HuH-7 (cell line): ENCODE data around the gene SDS.

Experiments used
- DNase-seq: peaks from one replicate; pipeline ENCODE4 v3.0.0; 2011; ENCODE audit warnings: low spot score

Gene SDS

DNA sequence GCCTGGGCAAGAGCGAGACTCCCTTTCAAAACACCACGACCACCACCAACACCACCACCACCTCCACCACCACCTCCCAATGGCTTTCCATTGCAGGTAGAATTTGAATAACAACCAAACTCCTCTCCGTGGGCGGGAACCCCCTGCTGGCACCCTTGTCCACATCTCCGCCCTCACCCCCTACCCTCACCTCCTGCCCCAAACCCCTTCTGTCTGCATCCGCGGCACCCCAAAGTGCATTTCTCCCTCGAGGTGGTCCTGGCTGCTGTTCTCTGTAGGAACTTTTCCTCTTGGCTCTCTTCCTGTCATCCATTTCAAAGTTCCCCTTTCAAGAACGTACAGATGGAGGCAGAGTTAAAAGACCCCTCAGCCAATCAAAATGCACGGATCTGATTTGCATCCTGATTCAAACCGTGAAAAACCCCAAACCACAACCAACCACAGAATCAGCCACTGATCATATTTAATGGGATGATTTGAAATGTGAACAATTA is 22.3 kb upstream of the SDS start:
- DNase-seq: no peak

DNA sequence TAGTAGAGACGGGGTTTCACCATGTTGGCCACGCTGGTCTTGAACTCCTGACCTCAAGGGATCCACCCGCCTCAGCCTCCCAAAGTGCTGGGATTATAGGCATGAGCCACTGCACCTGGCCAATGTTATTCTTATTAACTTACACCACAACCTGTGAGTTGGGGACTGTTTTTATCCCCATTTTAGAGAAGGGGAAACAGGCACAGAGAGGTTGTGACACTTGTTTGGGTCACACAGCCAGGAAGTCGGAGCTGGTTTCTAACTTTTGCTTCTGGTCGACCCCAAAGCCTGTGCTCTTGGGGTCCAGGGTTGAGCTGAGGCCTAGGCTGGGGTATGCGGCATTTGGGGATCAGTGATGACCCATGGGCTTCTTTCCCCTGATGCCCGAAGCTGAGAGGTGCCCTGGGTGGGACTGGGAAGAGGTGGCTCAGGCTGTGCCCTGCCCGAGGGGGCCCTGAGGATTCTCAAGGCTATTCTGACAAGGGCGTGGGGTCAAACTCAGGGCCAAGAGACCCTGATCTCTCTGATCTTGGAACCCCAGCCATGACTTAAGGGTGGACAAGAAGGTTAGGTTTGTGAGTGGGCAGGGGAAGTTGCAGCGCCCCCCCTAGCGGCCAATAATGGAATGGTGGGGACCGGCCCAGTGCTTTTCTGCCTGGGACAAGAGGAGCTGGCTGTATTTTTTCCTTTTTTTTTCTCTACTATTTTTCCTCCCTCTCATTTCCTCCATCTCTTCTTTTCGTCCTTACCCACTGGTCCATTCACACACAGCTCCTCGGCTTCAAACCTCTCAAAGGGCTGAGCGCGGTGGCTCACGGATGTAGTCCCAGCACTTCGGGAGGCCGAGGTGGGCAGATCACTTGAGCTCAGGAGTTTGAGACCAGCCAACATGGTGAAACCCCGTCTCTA is 21.5 kb upstream of the SDS start:
- peak; percentile 64 for DNase-seq

DNA sequence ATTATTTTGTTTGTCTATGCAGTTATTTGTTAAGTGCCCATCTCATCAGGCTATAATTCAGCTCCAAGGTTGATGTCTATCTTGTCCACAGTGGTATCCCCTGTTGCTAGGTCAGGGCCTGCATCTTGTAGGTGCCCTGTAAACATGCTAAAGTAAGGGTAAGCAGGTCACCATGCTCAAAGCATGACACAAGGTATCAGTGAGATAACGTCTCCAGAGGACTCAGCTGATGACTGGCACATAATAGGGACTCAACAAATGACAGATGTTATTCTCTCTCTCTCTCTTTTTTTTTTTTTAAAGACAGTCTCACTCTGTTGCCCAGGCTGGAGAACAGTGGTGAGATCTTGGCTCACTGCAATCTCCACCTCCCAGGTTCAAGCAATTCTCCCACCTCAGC is 20.8 kb upstream of the SDS start:
- DNase-seq: no peak

DNA sequence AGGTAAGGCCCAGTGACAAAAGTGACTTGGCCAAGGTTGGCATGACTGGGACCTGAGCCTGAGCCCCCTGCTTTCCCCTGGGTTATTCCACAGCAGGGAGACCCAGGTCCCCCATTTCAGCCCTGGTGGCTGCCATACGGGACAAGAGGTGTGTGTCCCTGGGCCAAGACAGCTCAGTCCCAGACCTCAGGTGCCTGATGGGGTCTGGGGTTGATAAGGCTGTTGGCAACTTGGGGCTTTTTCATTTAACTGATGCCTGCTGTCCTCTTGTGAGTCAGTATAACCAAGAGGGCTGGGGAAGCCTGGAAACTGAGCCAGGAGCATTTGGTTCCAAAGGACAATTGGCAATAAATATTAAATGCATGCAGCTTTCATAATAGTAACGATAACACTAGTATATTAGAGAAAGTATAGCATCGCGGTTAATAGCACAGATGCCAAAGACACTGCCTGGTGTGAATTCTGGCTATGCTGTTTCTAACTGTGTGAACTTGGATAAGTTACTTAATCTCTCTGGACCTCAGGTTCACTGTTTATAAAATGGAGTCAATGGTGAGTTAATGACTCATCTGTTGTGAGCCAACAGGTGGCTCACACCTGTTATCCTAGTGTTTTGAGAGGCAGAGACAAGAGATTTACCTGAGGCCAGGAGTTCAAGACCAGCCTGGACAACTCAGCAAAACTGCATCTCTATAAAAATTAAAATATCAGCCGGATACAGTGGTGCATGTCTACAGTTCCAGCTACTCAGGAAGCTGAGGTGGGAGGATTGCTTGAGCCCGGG is 19.4 kb upstream of the SDS start:
- DNase-seq: no peak

DNA sequence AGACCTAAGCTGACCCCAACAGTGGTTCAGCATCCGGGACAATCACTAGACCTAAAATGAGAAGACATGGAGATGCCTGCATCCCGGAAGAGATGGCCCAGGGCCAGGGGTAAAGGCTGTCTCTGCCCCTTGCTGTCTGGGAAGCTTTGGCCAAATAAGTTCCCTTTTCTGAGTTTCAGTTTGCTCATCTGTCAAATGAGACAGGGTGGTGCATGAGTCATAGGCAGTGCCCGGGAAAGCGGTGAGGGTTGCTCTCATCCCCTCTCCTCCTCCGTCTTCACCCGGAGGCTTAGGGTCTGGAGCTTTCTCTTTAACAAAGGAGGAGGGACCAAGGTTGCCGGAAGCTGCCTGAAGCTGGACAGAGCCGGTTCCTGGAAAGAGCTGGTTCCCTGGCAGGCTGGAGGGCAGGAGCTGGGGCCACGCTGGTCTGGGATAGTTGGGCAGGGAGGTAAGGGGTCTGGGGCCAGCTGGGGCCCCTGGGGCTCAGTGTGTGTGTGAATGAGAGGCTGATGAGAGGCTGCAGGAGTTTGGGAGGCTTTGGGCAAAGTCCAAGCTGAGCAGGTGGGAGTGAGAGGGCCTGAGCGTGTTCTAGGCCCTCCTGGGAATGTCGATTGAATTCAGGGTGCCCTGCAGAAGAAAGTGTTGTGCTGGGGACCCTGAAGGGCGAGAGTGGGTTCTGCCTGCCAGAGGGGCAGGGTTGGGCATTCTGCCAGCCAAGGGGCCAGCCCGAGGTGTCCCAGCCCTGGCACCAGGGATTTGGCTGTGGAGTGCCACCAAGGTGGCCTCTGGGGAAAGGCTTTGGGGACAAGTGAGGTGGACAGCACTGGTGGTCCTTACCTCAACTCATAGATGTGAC is 18.6 kb upstream of the SDS start, which contains the start of gene SDSL:
Gene SDSL (plus strand): TSS at position 351 of the 856 bp plus-strand sequence. CDS start 5,603 bp downstream, outside the sequence.
- DNase-seq: no peak

DNA sequence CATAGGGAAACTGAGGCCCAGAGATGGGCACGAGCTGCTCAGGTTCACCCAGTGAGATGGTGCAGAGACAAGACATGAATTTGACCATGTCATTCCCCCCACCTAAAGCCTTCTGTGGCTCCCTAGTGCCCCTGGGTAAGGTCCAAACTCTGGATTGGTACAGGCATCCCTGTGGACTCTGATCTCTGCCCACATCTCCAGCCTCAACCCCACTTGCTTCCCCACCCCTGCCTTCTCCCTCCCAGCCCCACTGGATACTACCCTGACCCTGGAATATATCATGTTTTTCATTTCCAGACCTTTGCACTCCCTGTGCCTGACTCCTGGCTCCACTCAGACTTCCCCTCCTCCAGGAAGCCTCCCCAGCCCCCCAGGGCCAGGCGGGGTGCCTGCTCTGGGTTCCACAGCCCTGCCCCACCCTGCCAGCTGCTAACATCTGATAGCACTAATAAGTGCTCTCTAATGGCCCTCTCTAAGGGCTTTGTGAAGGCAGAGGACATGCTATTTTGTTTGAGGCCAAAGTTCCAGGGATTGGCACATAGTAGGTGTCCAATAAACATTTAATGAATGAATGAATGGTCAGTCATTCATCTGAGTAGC is 17.4 kb upstream of the SDS start:
- DNase-seq: no peak

DNA sequence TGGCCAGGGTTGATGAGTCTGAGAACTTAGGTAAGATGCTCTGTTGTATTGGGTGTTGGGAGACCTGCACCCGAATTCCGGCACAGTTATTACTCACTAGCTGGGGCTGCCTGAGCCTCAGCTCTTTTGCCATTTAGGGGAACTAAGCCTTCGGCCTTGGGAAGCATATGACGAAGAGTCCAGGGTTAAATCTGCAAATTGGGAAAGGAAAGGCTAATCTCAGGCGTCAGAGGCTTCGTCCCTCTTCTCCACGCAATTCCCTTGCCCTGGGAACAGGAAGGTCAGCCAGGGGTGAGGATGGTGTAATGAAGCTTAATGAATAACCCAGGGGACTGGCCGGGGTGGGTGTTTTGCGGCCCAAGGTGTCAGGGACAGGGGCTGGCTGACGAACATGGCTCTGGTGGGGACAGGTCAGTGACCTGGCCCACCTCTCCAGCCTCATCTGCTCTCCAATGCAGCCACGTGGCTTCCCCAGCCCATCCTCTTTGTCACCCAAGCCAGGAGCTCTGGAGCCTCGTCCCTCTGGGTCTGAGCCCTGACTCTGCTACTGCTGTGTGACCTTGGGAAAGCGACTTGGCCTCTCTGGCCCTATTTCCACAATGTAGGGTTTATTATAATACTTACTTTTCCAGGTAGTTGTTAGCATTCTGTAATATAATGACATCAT is 14.7 kb upstream of the SDS start:
- peak; percentile 87 for DNase-seq

DNA sequence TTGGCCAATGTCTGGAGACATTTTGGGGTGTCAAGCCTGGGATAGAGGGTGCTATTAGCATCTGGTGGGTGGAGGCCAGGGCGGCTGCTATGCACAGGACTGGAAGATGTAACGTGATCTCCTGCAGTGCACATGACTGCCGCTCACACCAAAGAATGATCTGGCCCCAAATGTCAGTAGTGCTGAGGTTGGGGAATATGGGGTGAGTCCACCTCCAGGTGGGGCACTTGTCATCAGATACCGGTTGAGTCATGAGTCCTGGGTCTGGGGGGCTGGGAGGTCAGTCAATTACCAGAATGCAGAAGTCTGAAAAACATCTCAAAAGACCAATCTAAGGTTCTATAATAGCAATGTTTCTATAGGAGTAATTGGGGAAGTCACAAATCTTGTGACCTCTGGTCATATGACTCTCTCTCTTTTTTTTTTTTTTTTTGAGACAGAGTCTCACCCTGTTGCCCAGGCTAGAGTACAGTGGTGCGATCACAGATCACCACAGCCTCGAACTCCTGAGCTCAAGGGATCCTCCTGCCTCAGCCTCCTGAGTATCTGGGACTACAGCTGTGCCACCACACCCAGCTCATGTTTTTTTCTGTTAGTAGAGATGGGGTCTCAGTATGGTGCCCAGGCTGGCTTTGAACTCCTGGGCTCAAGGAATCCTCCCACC is 12.5 kb upstream of the SDS start:
- DNase-seq: no peak

DNA sequence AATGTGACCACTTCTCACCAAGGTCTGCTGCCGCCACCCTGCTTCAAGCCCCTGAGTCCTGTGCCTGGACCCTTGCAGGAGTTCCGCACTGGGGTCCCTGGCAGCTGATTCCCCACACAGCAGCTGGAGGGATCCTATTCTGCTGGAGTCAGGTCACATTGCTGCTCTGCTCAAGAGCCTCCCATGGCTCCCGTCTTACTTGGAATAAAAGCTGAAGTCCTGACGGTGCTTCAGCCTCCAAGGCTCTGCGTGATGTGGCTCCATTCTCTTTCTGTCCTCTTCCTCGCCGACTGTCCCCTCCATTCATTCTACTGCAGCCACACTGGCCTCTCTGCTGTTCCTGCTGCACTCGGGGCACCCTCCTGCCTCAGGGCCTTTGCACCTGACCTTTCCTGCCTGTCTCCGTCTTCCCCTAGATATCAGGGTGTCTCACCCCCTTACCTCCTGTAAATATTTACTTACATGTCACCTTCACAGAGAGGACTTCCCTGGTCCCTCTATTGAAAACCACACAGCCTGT is 10.9 kb upstream of the SDS start:
- DNase-seq: no peak

DNA sequence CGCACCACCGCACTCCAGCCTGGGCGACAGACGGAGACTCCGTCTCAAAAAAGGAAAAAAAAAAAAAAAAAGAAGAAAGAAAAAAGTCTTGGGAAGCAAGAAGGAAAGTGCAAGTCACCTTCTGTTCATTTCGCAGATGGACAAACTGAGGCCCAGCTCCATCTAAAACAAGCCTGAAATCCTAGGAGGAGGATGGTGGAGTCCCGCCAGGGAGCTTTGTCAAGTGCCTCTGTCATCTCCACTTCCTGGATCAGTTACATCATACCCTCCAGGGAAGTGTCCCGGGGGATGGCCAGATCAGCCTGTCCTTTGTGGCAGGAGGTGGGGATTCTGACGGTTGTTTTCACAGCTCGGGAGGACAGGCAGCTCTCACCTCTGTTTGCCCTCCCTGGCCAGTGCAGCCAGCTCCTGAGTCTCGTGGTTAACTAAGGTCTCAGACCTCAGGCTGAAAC is 9.8 kb upstream of the SDS start:
- peak; percentile 69 for DNase-seq

DNA sequence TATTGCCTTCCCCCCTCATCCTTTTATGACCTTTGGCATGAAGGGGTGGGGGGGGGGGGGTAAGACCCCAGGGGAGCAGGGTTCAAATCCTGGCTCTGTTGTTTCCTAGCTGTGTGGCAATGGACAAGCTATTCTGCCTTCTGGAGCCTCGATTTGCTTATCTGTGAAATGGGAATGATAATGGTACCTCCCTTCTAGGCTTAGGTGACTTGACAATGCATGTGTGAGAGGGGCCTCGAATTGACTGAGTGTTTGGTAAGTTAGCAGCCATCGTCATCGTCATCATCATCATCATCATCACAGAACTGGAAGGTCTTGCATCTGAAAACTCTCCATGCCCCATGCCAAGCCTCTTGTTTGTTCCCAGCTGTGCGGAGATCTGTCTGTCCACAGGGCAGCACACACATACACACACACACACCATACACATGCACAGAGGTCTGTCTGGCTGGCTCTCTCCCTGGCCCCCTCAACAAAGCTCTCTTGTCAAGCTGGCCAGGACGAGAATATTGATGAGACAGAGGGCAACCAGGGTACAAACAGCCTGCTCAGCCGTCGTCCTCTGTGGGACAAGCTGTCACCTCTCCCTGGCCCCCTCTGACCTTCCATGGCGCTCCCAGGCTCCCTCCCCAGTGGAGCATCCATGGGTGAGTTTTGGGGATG is 5.9 kb upstream of the SDS start:
- no peak for DNase-seq

DNA sequence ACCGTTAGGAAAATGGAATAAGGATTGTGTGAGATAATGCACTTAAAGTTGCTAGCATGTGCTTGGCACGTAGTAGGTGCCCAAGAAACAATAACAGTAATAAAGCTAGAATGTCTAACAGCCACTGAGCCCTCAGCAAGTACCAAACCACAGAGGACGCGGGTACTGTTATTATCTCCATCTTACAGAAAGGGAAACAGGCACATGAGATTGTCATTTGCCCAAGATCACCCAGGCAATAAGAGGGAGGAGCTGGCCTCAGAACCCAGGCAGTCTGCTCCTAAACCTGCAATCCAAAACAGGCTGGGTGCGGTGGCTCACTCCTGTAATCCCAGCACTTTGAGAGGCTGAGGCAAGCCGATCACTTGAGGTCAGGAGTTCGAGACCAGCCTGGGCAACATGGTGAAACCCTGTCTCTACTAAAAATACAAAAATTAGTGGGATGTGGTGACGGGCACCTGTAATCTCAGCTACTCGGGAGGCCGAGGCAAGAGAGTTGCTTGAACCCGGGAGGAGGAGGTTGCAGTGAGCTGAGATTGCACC is 5.1 kb upstream of the SDS start:
- DNase-seq: no peak

DNA sequence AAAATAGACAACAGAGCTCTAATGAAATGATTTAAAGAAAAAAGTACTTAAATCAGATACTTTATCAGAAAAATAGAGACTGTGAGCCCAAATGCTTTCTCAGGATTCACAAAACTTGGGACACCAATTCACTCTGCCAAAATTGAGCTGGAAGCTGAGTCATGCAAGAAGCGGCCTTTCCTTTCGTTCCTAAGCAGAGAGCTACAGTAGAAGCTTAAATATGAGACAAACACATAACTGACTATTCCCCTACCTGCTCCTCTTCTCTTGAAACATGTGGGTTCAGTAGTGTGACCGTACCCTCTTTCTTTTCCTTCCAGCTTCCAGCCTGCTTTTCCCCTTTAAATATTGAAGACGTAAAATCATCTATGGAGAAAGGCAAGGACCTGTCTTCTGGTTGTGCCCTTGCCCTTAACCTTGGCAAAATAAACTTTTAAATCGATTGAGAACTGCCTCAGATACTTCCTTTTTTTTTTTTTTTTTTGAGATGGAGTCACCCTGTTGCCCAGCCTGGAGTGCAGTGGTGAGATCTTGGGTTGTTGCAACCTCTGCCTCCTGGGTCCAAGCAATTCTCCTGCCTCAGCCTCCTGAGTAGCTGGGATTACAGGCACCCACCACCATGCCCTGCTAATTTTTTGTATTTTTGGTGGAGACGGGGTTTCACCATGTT is 4.4 kb upstream of the SDS start:
- no peak for DNase-seq

DNA sequence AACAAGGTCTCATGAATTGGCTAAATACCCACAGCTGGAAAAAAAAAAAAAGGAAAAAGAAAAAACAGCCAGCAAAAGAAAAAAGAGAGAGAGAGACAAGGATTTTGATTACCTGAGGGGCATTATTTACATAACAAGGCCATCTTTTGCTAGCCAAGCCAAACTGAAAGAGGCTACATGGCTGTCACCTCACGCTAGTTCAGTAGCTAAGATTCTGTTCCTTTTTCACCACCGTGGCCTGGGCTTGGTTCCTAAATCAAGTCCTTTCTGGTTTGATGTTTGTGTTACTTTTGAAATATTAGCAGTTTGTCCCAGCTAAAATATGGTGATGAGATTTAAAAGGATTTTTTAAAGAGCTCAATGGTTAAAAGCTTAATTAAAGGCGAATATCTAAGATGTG is 2.0 kb upstream of the SDS start:
- no peak for DNase-seq

DNA sequence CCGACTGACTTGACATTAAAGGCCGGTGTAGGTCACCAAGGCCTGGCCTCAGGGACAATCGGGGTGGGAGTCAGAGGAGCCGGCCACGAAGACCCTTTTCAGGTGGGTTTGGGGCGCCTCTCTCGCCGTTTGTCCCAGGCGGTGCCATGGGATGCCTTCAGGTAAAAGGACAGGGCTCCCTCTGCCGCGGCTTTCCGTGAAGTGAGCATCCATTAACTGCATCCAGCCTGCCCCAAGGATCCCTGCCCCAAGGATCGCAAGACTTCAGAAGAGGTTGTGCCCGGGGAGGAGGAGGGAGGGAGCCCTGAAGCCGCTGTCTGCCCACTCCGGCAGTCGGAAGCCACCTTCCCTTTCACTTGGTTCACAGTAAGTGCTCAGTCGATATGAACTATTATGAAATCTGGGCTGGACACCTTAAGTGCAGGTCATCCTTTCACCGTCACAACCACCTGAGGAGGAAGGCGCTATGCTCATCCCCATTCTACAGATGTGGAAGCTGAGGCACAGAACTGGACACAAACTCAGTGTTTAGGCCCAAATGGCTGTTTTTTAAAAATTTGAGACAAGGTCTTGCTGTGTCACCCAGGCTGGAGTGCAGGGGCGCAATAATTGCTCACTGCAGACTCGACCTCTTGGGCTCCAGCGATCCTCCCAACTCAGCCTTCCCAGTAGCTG is 964 bp downstream of the SDS start:
- no peak for DNase-seq

DNA sequence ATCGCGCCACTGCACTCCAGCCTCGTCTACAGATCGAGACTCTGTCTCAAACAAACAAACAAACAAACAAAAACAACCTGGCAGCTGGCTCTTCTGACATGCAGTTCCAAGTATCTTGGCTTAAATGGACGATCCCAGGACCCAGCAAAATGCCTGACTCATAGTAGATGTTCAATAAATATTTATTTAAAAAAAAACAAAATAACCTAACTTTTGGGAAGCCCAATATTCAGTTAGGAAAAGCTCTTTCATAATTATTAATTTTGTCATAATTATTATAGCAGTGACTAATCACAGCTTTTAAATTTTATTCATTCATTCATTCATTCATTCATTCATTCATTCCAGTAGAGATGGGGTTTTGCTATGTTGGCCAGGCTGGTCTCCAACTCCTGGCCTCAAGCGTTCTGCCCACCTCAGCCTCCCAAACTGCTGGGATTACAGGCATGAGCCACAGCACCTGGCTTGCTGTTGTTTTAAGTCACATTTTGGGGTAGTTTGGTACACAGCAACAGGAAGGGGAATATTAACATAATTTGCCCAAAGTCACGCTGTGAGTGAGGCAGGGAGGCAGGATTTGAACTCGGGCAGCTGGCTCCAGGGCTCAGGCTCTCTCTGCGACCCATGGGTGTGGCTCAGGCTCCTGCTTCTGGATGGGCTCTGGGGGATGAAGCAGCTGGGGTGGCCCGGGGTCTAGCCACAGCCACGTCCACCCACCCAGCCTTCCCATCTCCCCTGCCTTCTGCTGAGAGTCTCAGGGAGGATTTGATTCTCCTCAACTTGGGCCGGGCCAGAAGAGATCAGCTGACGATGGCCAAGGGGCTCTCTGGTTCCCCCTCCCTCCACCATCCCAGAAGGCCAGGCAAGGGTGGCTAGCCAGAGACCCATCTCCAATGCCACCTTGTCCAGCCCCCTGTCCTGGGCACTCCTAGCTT is 2.4 kb downstream of the SDS start:
- no peak for DNase-seq

DNA sequence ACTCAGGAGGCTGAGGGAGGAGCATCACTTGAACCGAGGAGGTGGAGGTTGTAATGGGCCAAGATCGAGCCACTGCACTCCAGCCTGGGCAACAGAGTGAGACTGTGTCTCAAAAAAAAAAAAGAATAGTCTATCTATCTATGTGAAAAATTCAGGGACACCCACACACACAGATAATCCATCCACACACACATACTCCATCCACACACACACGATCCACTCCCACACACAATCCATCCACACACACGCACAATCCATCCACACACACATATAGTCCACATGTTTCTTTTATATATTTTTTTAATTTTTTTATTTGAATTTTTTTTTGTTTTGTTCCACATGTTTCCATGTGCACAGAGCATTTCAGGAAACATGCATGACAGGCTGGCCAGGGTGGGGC is 3.3 kb downstream of the SDS start:
- DNase-seq: no peak
